GM18505 (cell line): ENCODE measurements around the gene CTRL.

Experiments
- ATAC-seq: cut with Tn5 transposase; IDR thresholded peaks from one replicate; pipeline ENCODE4 v1.9.1; 2021; ENCODE audit not compliant: unreplicated experiment
- POLR2A ChIP-seq: IDR thresholded peaks from 4 replicates; pipeline ENCODE4 v1.6.1; 2011; ENCODE audit warnings: borderline replicate concordance; ENCODE audit not compliant: insufficient read depth, insufficient read length; ENCODE audit errors: extremely low read depth

Gene CTRL

GRCh38 chr16:67953641-67954375 is 22.1 kb upstream of the CTRL start:
- ATAC-seq, result no peak
- TF ChIP-seq POLR2A, result no peak

- no peak for TF ChIP-seq POLR2A
- ATAC-seq, result no peak
Measured at GRCh38 chr16:67951485-67951884, 19.8 kb upstream of the CTRL start.

- no peak for TF ChIP-seq POLR2A
- ATAC-seq, result no peak
Measured at GRCh38 chr16:67950335-67950843, 18.7 kb upstream of the CTRL start.

- no peak for TF ChIP-seq POLR2A
Measured at GRCh38 chr16:67949645-67950044, 18.0 kb upstream of the CTRL start.

GRCh38 chr16:67948015-67948414 is 16.4 kb upstream of the CTRL start:
- no peak for TF ChIP-seq POLR2A

More at GRCh38 chr16:67949645-67950044, 18.0 kb upstream of the CTRL start:
- no peak for ATAC-seq

GRCh38 chr16:67946966-67947558 is 15.4 kb upstream of the CTRL start:
- no peak for TF ChIP-seq POLR2A
- no peak for ATAC-seq

More at GRCh38 chr16:67948015-67948414, 16.4 kb upstream of the CTRL start:
- ATAC-seq, result no peak

GRCh38 chr16:67946128-67946569 is 14.5 kb upstream of the CTRL start:
- TF ChIP-seq POLR2A, result no peak
- no peak for ATAC-seq

- no peak for ATAC-seq
- no peak for TF ChIP-seq POLR2A
Measured at GRCh38 chr16:67945392-67945933, 13.8 kb upstream of the CTRL start.

- no peak for ATAC-seq
- no peak for TF ChIP-seq POLR2A
Measured at GRCh38 chr16:67944690-67945391, 13.2 kb upstream of the CTRL start.

GRCh38 chr16:67943619-67944504 is 12.2 kb upstream of the CTRL start, which contains the start of gene LCAT:
Gene LCAT (minus strand): TSS chr16:67944120. CDS start chr16:67944101, 19 bp downstream.
- TF ChIP-seq POLR2A, result no peak
- no peak for ATAC-seq

GRCh38 chr16:67943256-67943618 is 11.6 kb upstream of the CTRL start:
- TF ChIP-seq POLR2A, result no peak
- ATAC-seq, result no peak

- TF ChIP-seq POLR2A, result no peak
- no peak for ATAC-seq
Measured at GRCh38 chr16:67942510-67943255, 11.0 kb upstream of the CTRL start.
